Liver (tissue), 3 donors: ENCODE measurements around the gene PCDHGB3.

Experiments
- FOXA1 ChIP-seq: IDR thresholded peaks from 2 replicates; pipeline ENCODE4 v1.6.1; 2016; ENCODE audit warnings: antibody characterized with exemption
- GABPA ChIP-seq, 2 donors: IDR thresholded peaks in 1 of 2; conservative IDR thresholded peaks in 1 of 2; 2 replicates each; pipeline ENCODE4 v1.6.1; 2016; ENCODE audit warnings: antibody characterized with exemption in 2 of 2, mild to moderate bottlenecking in 1 of 2, moderate library complexity in 1 of 2
- JUND ChIP-seq, 2 donors: IDR thresholded peaks; 2 replicates each; pipeline ENCODE4 v1.6.1; 2016; ENCODE audit warnings: antibody characterized with exemption in 2 of 2
- NR2F2 ChIP-seq: IDR thresholded peaks from 2 replicates; pipeline ENCODE4 v1.6.1; 2016; ENCODE audit warnings: antibody characterized with exemption
- RAD21 ChIP-seq, 2 donors: IDR thresholded peaks; 2 replicates each; pipeline ENCODE4 v1.6.1; 2016; ENCODE audit warnings: antibody characterized with exemption in 2 of 2, mild to moderate bottlenecking in 2 of 2
- RXRA ChIP-seq, 2 donors: IDR thresholded peaks; 2 replicates each; pipeline ENCODE4 v1.6.1; 2017 to 2018; ENCODE audit warnings: antibody characterized with exemption in 2 of 2, mild to moderate bottlenecking in 1 of 2
- SP1 ChIP-seq: IDR thresholded peaks from 2 replicates; pipeline ENCODE4 v1.6.1; 2018; ENCODE audit warnings: antibody characterized with exemption, mild to moderate bottlenecking
- TAF1 ChIP-seq: conservative IDR thresholded peaks from 2 replicates; pipeline ENCODE4 v1.6.1; 2016; ENCODE audit warnings: antibody characterized with exemption, mild to moderate bottlenecking
- YY1 ChIP-seq: IDR thresholded peaks from 2 replicates; pipeline ENCODE4 v1.6.1; 2016; ENCODE audit warnings: antibody characterized with exemption, mild to moderate bottlenecking
- TF ChIP-seq, protein P1 (sequence below): IDR thresholded peaks from 2 replicates; pipeline ENCODE4 v1.6.1; 2016; ENCODE audit warnings: antibody characterized with exemption
- TF ChIP-seq, protein P2 (sequence below): IDR thresholded peaks from 2 replicates; pipeline ENCODE4 v1.6.1; 2016; ENCODE audit warnings: antibody characterized with exemption
- TF ChIP-seq, protein P3 (sequence below): fragments of 150-350 bp; IDR thresholded peaks from 2 replicates; pipeline ENCODE4 v1.5.1; 2017; ENCODE audit warnings: improper control_type of control experiment, low read depth, low read length; ENCODE audit not compliant: missing input control
- TF ChIP-seq, protein P4 (sequence below): IDR thresholded peaks from 2 replicates; pipeline ENCODE4 v1.6.1; 2016; ENCODE audit warnings: antibody characterized with exemption, mild to moderate bottlenecking
- TF ChIP-seq, protein P5 (sequence below): IDR thresholded peaks from 2 replicates; pipeline ENCODE4 v1.6.1; 2016; ENCODE audit warnings: antibody characterized with exemption
- donor health status: healthy.
- donor health status: healthy.

DNA sequence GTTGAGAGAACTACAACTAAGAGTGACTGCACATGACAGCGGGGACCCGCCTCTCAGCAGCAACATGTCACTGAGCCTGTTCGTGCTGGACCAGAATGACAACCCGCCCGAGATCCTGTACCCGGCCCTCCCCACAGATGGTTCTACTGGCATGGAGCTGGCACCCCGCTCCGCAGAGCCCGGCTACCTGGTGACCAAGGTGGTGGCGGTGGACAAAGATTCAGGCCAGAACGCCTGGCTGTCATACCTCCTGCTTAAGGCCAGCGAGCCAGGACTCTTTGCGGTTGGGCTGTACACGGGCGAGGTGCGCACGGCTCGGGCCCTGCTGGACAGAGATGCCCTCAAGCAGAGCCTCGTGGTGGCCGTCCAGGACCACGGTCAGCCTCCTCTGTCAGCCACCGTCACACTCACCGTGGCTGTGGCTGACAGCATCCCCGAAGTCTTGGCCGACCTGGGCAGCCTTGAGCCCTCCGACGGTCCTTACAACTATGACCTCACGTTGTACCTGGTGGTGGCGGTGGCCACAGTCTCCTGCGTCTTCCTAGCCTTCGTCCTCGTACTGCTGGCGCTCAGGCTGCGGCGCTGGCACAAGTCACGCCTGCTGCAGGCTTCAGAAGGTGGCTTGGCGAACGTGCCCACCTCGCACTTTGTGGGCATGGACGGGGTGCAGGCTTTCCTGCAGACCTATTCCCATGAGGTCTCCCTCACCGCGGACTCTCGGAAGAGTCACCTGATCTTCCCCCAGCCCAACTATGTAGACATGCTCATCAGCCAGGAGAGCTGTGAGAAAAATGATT, 14.6 kb downstream of the PCDHGB3 start:
- no peak for TF ChIP-seq GABPA (IDR thresholded peaks at IDR 0.05 in 1 of 2, conservative IDR thresholded peaks at IDR 0.05 in 1 of 2)
- TF ChIP-seq, protein P1, sequence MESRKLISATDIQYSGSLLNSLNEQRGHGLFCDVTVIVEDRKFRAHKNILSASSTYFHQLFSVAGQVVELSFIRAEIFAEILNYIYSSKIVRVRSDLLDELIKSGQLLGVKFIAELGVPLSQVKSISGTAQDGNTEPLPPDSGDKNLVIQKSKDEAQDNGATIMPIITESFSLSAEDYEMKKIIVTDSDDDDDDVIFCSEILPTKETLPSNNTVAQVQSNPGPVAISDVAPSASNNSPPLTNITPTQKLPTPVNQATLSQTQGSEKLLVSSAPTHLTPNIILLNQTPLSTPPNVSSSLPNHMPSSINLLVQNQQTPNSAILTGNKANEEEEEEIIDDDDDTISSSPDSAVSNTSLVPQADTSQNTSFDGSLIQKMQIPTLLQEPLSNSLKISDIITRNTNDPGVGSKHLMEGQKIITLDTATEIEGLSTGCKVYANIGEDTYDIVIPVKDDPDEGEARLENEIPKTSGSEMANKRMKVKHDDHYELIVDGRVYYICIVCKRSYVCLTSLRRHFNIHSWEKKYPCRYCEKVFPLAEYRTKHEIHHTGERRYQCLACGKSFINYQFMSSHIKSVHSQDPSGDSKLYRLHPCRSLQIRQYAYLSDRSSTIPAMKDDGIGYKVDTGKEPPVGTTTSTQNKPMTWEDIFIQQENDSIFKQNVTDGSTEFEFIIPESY, result no peak
- TF ChIP-seq, protein P2, sequence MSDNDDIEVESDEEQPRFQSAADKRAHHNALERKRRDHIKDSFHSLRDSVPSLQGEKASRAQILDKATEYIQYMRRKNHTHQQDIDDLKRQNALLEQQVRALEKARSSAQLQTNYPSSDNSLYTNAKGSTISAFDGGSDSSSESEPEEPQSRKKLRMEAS, result no peak
- TF ChIP-seq, protein P3, sequence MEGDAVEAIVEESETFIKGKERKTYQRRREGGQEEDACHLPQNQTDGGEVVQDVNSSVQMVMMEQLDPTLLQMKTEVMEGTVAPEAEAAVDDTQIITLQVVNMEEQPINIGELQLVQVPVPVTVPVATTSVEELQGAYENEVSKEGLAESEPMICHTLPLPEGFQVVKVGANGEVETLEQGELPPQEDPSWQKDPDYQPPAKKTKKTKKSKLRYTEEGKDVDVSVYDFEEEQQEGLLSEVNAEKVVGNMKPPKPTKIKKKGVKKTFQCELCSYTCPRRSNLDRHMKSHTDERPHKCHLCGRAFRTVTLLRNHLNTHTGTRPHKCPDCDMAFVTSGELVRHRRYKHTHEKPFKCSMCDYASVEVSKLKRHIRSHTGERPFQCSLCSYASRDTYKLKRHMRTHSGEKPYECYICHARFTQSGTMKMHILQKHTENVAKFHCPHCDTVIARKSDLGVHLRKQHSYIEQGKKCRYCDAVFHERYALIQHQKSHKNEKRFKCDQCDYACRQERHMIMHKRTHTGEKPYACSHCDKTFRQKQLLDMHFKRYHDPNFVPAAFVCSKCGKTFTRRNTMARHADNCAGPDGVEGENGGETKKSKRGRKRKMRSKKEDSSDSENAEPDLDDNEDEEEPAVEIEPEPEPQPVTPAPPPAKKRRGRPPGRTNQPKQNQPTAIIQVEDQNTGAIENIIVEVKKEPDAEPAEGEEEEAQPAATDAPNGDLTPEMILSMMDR, result no peak
- TF ChIP-seq YY1, result no peak
- TF ChIP-seq SP1, result no peak
- TF ChIP-seq FOXA1, result no peak
- TF ChIP-seq, protein P4, sequence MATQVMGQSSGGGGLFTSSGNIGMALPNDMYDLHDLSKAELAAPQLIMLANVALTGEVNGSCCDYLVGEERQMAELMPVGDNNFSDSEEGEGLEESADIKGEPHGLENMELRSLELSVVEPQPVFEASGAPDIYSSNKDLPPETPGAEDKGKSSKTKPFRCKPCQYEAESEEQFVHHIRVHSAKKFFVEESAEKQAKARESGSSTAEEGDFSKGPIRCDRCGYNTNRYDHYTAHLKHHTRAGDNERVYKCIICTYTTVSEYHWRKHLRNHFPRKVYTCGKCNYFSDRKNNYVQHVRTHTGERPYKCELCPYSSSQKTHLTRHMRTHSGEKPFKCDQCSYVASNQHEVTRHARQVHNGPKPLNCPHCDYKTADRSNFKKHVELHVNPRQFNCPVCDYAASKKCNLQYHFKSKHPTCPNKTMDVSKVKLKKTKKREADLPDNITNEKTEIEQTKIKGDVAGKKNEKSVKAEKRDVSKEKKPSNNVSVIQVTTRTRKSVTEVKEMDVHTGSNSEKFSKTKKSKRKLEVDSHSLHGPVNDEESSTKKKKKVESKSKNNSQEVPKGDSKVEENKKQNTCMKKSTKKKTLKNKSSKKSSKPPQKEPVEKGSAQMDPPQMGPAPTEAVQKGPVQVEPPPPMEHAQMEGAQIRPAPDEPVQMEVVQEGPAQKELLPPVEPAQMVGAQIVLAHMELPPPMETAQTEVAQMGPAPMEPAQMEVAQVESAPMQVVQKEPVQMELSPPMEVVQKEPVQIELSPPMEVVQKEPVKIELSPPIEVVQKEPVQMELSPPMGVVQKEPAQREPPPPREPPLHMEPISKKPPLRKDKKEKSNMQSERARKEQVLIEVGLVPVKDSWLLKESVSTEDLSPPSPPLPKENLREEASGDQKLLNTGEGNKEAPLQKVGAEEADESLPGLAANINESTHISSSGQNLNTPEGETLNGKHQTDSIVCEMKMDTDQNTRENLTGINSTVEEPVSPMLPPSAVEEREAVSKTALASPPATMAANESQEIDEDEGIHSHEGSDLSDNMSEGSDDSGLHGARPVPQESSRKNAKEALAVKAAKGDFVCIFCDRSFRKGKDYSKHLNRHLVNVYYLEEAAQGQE, result no peak
- TF ChIP-seq, protein P5, sequence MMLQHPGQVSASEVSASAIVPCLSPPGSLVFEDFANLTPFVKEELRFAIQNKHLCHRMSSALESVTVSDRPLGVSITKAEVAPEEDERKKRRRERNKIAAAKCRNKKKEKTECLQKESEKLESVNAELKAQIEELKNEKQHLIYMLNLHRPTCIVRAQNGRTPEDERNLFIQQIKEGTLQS, result no peak
- no peak for TF ChIP-seq RAD21 (IDR thresholded peaks at IDR 0.05)
- TF ChIP-seq TAF1, result no peak
- TF ChIP-seq JUND (IDR thresholded peaks at IDR 0.05), result no peak
- TF ChIP-seq NR2F2, result no peak
- TF ChIP-seq RXRA (IDR thresholded peaks at IDR 0.05), result no peak
